Colonic mucosa (tissue), 4 donors: ENCODE measurements around the gene SCGB3A1. TPM values are rescaled to one million over a fixed set of nuclear protein-coding genes. Genes with fewer than 3 reads are reported as not detected.

Experiments
- DNase-seq: peaks from one replicate; pipeline ENCODE4 v3.0.0-alpha.2; 2020
- H3K27ac ChIP-seq: fragments of 200-600 bp; one replicate; pipeline ENCODE4 v1.8.0; 2021
- H3K27me3 ChIP-seq: fragments of 200-600 bp; one replicate; pipeline ENCODE4 v1.8.0; 2021
- H3K36me3 ChIP-seq: fragments of 200-600 bp; one replicate; pipeline ENCODE4 v1.8.0; 2021
- H3K4me1 ChIP-seq: fragments of 200-600 bp; one replicate; pipeline ENCODE4 v1.8.0; 2021; ENCODE audit warnings: mild to moderate bottlenecking
- H3K4me3 ChIP-seq: fragments of 200-600 bp; one replicate; pipeline ENCODE4 v1.8.0; 2021
- H3K9ac ChIP-seq, 2 donors: one replicate each; pipeline ENCODE4 v1.7.0; 2013; ENCODE audit warnings: control low read depth in 2 of 2, low read depth in 2 of 2, low read length in 2 of 2
- H3K9me3 ChIP-seq: fragments of 200-600 bp; one replicate; pipeline ENCODE4 v1.8.0; 2021
- intact Hi-C: fragments of 100-400 bp; cut with DNase I; formaldehyde crosslinking; loops from one replicate; pipeline ENCODE4 v1.14.1; 2022
- total RNA-seq, 2 donors: library from RNA; stranded (reverse); fragmentation: NEBNext Ultra II Directional in 1 of 2; extraction: Animal tissue kit (Norgen Biotek cat#: 25700) in 1 of 2; gene quantifications; one replicate each; pipeline ENCODE4 v1.2.1, GENCODE V29; 2021
- TF ChIP-seq, protein P1 (sequence below): fragments of 200-600 bp; IDR thresholded peaks from one replicate; pipeline ENCODE4 v1.8.0; 2022; ENCODE audit warnings: antibody characterized with exemption, mild to moderate bottlenecking
- donor health status: healthy.
- donor health status: DM: no; HTN: no; CAD: no.
- donor health status: DM: no; HTN: no; CAD: no.

Gene SCGB3A1
- total RNA-seq, 2 donors from 2014 or later: 1.1 TPM; not detected in 1

GRCh38 chr5:180618829-180619562, 27.7 kb upstream of the SCGB3A1 start:
- no peak for DNase-seq
- Histone ChIP-seq H3K4me3 (no peak overlapping the region), H3K27me3 (no peaks in the 10 kb centered on the region), H3K27ac (no peak overlapping the region), H3K9me3 (no peaks in the 10 kb centered on the region), H3K36me3 (no peaks in the 10 kb centered on the region), H3K4me1 (no peaks in the 10 kb centered on the region), H3K9ac (no peak overlapping the region)
- TF ChIP-seq, protein P1, sequence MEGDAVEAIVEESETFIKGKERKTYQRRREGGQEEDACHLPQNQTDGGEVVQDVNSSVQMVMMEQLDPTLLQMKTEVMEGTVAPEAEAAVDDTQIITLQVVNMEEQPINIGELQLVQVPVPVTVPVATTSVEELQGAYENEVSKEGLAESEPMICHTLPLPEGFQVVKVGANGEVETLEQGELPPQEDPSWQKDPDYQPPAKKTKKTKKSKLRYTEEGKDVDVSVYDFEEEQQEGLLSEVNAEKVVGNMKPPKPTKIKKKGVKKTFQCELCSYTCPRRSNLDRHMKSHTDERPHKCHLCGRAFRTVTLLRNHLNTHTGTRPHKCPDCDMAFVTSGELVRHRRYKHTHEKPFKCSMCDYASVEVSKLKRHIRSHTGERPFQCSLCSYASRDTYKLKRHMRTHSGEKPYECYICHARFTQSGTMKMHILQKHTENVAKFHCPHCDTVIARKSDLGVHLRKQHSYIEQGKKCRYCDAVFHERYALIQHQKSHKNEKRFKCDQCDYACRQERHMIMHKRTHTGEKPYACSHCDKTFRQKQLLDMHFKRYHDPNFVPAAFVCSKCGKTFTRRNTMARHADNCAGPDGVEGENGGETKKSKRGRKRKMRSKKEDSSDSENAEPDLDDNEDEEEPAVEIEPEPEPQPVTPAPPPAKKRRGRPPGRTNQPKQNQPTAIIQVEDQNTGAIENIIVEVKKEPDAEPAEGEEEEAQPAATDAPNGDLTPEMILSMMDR: no peak
- intact Hi-C loops: no loop called here

GRCh38 chr5:180618487-180618828, 27.2 kb upstream of the SCGB3A1 start:
- Histone ChIP-seq H3K4me3 (no peak overlapping the region), H3K4me1 (no peaks in the 10 kb centered on the region), H3K27ac (no peak overlapping the region), H3K9ac (no peak overlapping the region), H3K9me3 (no peaks in the 10 kb centered on the region), H3K36me3 (no peaks in the 10 kb centered on the region), H3K27me3 (no peaks in the 10 kb centered on the region)
- intact Hi-C loops: no loop called here
- TF ChIP-seq, protein P1: no peak
- no peak for DNase-seq

- Histone ChIP-seq H3K4me3 (no peak overlapping the region), H3K27ac (no peak overlapping the region), H3K9ac (no peak overlapping the region), H3K9me3 (no peaks in the 10 kb centered on the region), H3K36me3 (no peaks in the 10 kb centered on the region), H3K4me1 (no peaks in the 10 kb centered on the region), H3K27me3 (no peaks in the 10 kb centered on the region)
- intact Hi-C loops: no loop called here
- no peak for DNase-seq
- TF ChIP-seq, protein P1: no peak
Observed at GRCh38 chr5:180613814-180614188, 22.5 kb upstream of the SCGB3A1 start.

DNA sequence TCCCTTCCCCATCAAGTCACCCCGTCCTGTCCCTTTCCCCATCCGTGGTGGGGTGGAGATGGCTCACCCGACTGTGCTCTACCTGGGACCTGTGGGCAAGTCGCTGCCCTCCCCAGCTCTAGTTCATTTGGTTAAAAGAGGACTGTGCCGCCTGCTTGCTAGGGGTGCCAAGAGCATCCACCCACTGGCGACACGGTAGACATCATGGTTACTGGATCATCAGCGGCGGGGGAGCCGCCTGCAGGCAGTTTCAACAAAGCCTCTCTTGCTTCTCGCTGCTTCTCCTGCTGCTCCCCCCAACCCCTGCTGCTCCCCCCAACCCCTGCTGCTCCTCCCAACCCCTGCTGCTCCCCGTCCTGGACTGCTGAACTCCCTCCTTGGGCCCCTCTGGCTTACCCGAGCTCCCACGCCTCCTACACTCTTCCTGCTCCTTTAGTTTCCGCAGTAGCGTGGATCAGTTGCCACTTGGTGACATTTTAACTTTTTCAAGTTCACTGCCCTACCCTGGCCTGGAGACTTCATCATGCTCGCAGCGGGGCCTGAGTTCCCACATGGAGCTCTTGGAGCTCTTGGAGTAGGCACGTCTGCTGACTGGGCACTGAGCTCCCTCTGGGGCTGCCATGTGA, 22.0 kb upstream of the SCGB3A1 start:
- Histone ChIP-seq H3K9me3 (no peaks in the 10 kb centered on the region), H3K4me1 (no peaks in the 10 kb centered on the region), H3K36me3 (no peaks in the 10 kb centered on the region), H3K9ac (no peak overlapping the region), H3K27ac (no peak overlapping the region), H3K4me3 (no peak overlapping the region), H3K27me3 (no peaks in the 10 kb centered on the region)
- DNase-seq: no peak
- TF ChIP-seq, protein P1: no peak
- intact Hi-C loops: no loop called here

DNA sequence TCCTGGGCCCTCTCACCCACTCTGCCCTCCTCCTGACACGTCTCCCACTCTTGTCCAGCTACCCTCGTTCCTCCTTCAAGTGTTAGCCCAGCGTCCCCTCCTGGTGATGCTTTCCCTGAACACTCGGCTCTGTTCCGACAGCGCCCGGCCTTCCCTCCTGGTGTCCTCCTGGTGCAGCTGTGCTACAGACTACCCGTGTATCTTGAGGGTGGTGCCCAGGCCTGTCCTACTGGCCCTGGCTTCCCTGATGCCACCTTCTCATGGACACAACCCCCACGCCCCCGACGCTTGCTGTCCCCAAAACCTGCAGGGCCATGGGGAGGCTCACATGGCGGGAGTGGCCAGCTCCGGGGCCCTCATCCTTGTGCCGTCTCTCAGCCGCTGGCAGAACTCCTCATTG, 21.4 kb upstream of the SCGB3A1 start:
- DNase-seq: no peak
- Histone ChIP-seq H3K36me3 (no peaks in the 10 kb centered on the region), H3K4me3 (no peak overlapping the region), H3K9ac (no peak overlapping the region), H3K27ac (no peak overlapping the region), H3K9me3 (no peaks in the 10 kb centered on the region), H3K4me1 (no peaks in the 10 kb centered on the region), H3K27me3 (no peaks in the 10 kb centered on the region)
- TF ChIP-seq, protein P1: no peak
- intact Hi-C loops: no loop called here
